K562 (cell line): ENCODE results near the gene KLK15. TPM values are rescaled to one million over a fixed set of nuclear protein-coding genes. Genes with fewer than 3 reads are reported as not detected.
A peak's percentile ranks its signal among the peaks of the same experiment; 100 is the strongest.

Experiments
- ATAC-seq: fragments of 200-7000 bp; cut with Tn5 transposase; 3 replicates; pipeline ENCODE4 v1.9.1; 2020; ENCODE audit warnings: moderate library complexity
- BruUV-seq: library from RNA; stranded (reverse); fragments of 400-500 nt; replicated peaks from 2 replicates; lab custom pipeline; 2021; lab: Mats Ljungman, UMichigan
- CTCF ChIA-PET: fragments of 300-600 bp; formaldehyde crosslinking; extraction: SDS; loops from one replicate; lab custom pipeline; 2021; ENCODE audit warnings: low intra/inter-chr PET ratio; lab: Yijun Ruan, JAX
- POLR2A ChIA-PET: fragments of 300-600, 350-650 bp; sonication (Branson Sonifier 250); formaldehyde crosslinking; extraction: SDS; loops from one replicate; lab custom pipeline; 2021; ENCODE audit warnings: antibody characterized with exemption, inconsistent platforms; lab: Yijun Ruan, JAX
- DNase-seq, 4 experiments: peaks; one replicate each; pipeline versions ENCODE4 v3.0.0 to v3.0.0-alpha.2; 2011 to 2018; ENCODE audit warnings: low spot score in 3 of 4, mixed read lengths in 3 of 4; ENCODE audit errors: extremely low read depth in 1 of 4
- FAIRE-seq: peaks from 2 replicates; lab custom pipeline; 2011; peaks lifted over from hg19 to GRCh38; lab: Jason Lieb, UNC
- H2AFZ ChIP-seq: 2 replicates; pipeline ENCODE4 v1.6.0; 2011; ENCODE audit warnings: low read depth, low read length, control low read depth, inconsistent platforms
- H3K27ac ChIP-seq: fragments of 200-600 bp; 3 replicates; pipeline ENCODE4 v1.8.0; 2011; ENCODE audit warnings: low read depth, mild to moderate bottlenecking, control low read depth, inconsistent platforms, low read length, moderate library complexity, mixed read lengths; ENCODE audit errors: extremely low read depth
- H3K27me3 ChIP-seq, 2 experiments: fragments of 300-600 bp in 1 of 2; 2 replicates in 1 of 2; 3 replicates in 1 of 2; pipeline versions ENCODE4 v1.6.0 to v1.8.0; 2011; ENCODE audit warnings: inconsistent platforms in 2 of 2, low read length in 2 of 2, mild to moderate bottlenecking in 1 of 2, mixed read lengths in 1 of 2, moderate library complexity in 1 of 2; ENCODE audit not compliant: control insufficient read depth in 2 of 2, insufficient read depth in 2 of 2
- H3K36me3 ChIP-seq: fragments of 300-600 bp; 3 replicates; pipeline ENCODE4 v1.8.0; 2011; ENCODE audit warnings: mild to moderate bottlenecking, low read length, inconsistent platforms; ENCODE audit not compliant: control insufficient read depth, insufficient read depth
- H3K4me1 ChIP-seq, 2 experiments: fragments of 200-600 bp in 1 of 2; replicated peaks in 1 of 2; 2 replicates in 1 of 2; 3 replicates in 1 of 2; pipeline versions ENCODE4 v1.5.1 to v1.8.0; 2011; ENCODE audit warnings: inconsistent platforms in 2 of 2, low read length in 2 of 2, mild to moderate bottlenecking in 1 of 2, mixed read lengths in 1 of 2, moderate library complexity in 1 of 2; ENCODE audit not compliant: control insufficient read depth in 2 of 2, insufficient read depth in 2 of 2
- H3K4me2 ChIP-seq: 2 replicates; pipeline ENCODE4 v1.6.1; 2011; ENCODE audit warnings: low read length, control low read depth, inconsistent platforms, mixed read lengths; ENCODE audit not compliant: insufficient read depth
- H3K4me3 ChIP-seq: fragments of 200-600 bp; sonication (generic), shearing (Covaris generic); 2 replicates; pipeline ENCODE4 v1.5.1; 2016; ENCODE audit warnings: control low read depth, inconsistent platforms
- H3K79me2 ChIP-seq: fragments of 200-600 bp; 3 replicates; pipeline ENCODE4 v1.8.0; 2011; ENCODE audit warnings: low read length, inconsistent platforms; ENCODE audit not compliant: control insufficient read depth, insufficient read depth
- H3K9ac ChIP-seq, 2 experiments: 2 replicates each; pipeline versions ENCODE4 v1.6.0 to v1.6.1; 2011; ENCODE audit warnings: low read depth in 2 of 2, low read length in 2 of 2, control low read depth in 1 of 2, inconsistent platforms in 1 of 2, mild to moderate bottlenecking in 1 of 2, mixed read lengths in 1 of 2; ENCODE audit not compliant: insufficient read depth in 1 of 2
- H3K9me1 ChIP-seq: one replicate; pipeline ENCODE4 v1.6.0; 2011; ENCODE audit warnings: inconsistent platforms, mild to moderate bottlenecking, low read length, moderate library complexity; ENCODE audit not compliant: control insufficient read depth, insufficient read depth
- H3K9me3 ChIP-seq: replicated peaks from 2 replicates; pipeline ENCODE4 v1.5.1; 2011; ENCODE audit warnings: low read depth, low read length, inconsistent platforms; ENCODE audit not compliant: control insufficient read depth, insufficient read depth
- H4K20me1 ChIP-seq: replicated peaks from 2 replicates; pipeline ENCODE4 v1.6.1; 2011; ENCODE audit warnings: low read length, inconsistent platforms, mixed read lengths; ENCODE audit not compliant: control insufficient read depth, insufficient read depth
- ADNP ChIP-seq: fragments of 200-800 bp; sonication (Bioruptor generic); IDR thresholded peaks from 2 replicates; pipeline ENCODE4 v1.6.1; 2016; ENCODE audit warnings: missing genetic modification characterization, missing compliant biosample characterization
- CBX3 ChIP-seq, 2 experiments: IDR thresholded peaks; 1 replicate in 1 of 2; 2 replicates in 1 of 2; pipeline ENCODE4 v1.6.1; 2012; ENCODE audit warnings: inconsistent platforms in 2 of 2, low read length in 2 of 2, borderline replicate concordance in 1 of 2, control low read depth in 1 of 2
- MTA2 ChIP-seq: fragments of 450-650 bp; IDR thresholded peaks from 2 replicates; pipeline ENCODE4 v1.6.1; 2016; ENCODE audit warnings: low read depth
- NFIC ChIP-seq: fragments of 450-650 bp; IDR thresholded peaks from 2 replicates; pipeline ENCODE4 v1.6.1; 2017; ENCODE audit warnings: mild to moderate bottlenecking, inconsistent platforms
- NFIX ChIP-seq: fragments of 250-450 bp; sonication (Bioruptor Pico); IDR thresholded peaks from 2 replicates; pipeline ENCODE4 v1.4.0; 2020; ENCODE audit warnings: low read depth, mild to moderate bottlenecking, moderate library complexity
- SAP30 ChIP-seq: fragments of 200-600 bp; sonication (generic); IDR thresholded peaks from 2 replicates; pipeline ENCODE4 v1.6.1; 2012; ENCODE audit warnings: borderline replicate concordance, low read depth, mild to moderate bottlenecking, moderate library complexity, low read length, control low read depth, inconsistent platforms; ENCODE audit not compliant: insufficient read depth, poor library complexity, severe bottlenecking
- TAF7 ChIP-seq: fragments of 450-650 bp; IDR thresholded peaks from 2 replicates; pipeline ENCODE4 v1.6.1; 2016; ENCODE audit warnings: missing genetic modification characterization, missing compliant biosample characterization
- TRIM28 ChIP-seq: fragments of 450-650 bp; IDR thresholded peaks from 2 replicates; pipeline ENCODE4 v1.6.1; 2017
- ZNF23 ChIP-seq: fragments of 250-450 bp; sonication (Bioruptor Pico); IDR thresholded peaks from 2 replicates; pipeline ENCODE4 v1.4.0; 2020; ENCODE audit warnings: mild to moderate bottlenecking
- ZNF280A ChIP-seq: fragments of 450-650 bp; IDR thresholded peaks from 2 replicates; pipeline ENCODE4 v1.6.1; 2018; ENCODE audit warnings: mild to moderate bottlenecking, low read depth; ENCODE audit not compliant: partially characterized antibody
- WGBS: fragments of 100-300 bp; shearing (Covaris generic); methylation state at CpG from one replicate; pipeline ENCODE4 v1.1.6; 2016; ENCODE audit warnings: low coverage, mixed read lengths; ENCODE audit not compliant: insufficient coverage; ENCODE audit errors: missing lambda C conversion rate; 5-methylcytosine and 5-hydroxymethylcytosine counted together
- in situ Hi-C: fragments of 300-500 bp; cut with MboI; formaldehyde crosslinking; loops from 4 replicates; pipeline ENCODE4 v1.15.0; 2018; ENCODE audit warnings: inconsistent platforms, mixed read lengths
- intact Hi-C: fragments of 100-400 bp; cut with micrococcal nuclease; formaldehyde crosslinking; loops from 2 replicates; pipeline ENCODE4 v1.14.2; 2022
- polyA plus RNA-seq, 8 experiments: library from polyadenylated mRNA; depleted of rRNA in 4 of 8; stranded (reverse) in 5 of 8; unstranded in 3 of 8; fragments of >200 nt; fragmentation: Nextera tagmentation in 2 of 8; fragmentation: Illumina TruSeq in 1 of 8; extraction: Ambion mirVana in 2 of 8; extraction: Trizol in 1 of 8; gene quantifications; 2 replicates each; pipeline versions ENCODE4 v1.2.1 to v1.2.3, GENCODE V29; 2011 to 2014; ENCODE audit warnings: inconsistent platforms in 1 of 8, missing spikeins in 1 of 8
- total RNA-seq, 7 experiments: library from RNA; depleted of rRNA in 6 of 7; stranded (reverse); fragments of >200 nt in 6 of 7; fragmentation: Illumina TruSeq in 2 of 7; extraction: Trizol in 2 of 7; gene quantifications; 2 replicates each; pipeline versions ENCODE4 v1.2.1 to v1.2.3, GENCODE V29; 2011 to 2021; ENCODE audit warnings: low replicate concordance in 1 of 7

The KLK15 gene
- total and polyA plus RNA-seq, 9 of the 15 experiments (the other 6 are each of a cell fraction or from before 2014, with no cell fraction given), result not detected

- CTCF ChIA-PET, result no interaction called here
- no peak for FAIRE-seq
Measured at GRCh38 chr19:50843701-50844221, 10.4 kb upstream of the KLK15 start.

GRCh38 chr19:50843205-50843604, 9.8 kb upstream of the KLK15 start:
- TF ChIP-seq ZNF280A (peak; percentile 65), NFIX (CRISPR knock-in tag) (no peak), TRIM28 (peak; percentile 85), CBX3 (IDR thresholded peaks at IDR 0.05; ENCODE audit: borderline replicate concordance in 1 of 2, low read length in 2 of 2) (0 out of 3 replicates have a peak, but pooled peaks of 1 of the 2 experiments have one; percentile 23)
- BruUV-seq, result no TSS peak
- Histone ChIP-seq H3K36me3 (no peaks in the 10 kb centered on the region), H3K4me2 (no peak overlapping the region), H4K20me1 (no peaks in the 10 kb centered on the region), H3K4me1 (no peaks in the 10 kb centered on the region; a peak in 1 of 5 replicates), H2AFZ (no peak overlapping the region), H3K27ac (no peak overlapping the region), H3K9ac (no peak overlapping the region), H3K9me3 (peaks cover 2% of the 10 kb centered on the region; the same call in 1 of the 2 replicates), H3K79me2 (no peaks in the 10 kb centered on the region), H3K4me3 (no peak overlapping the region), H3K9me1 (no peaks in the 10 kb centered on the region), H3K27me3 (peaks cover 2 to 27% of the 10 kb centered on the region in 2 experiments; a peak in 3 of 5 replicates)
- ATAC-seq, result no peak
- ChIA-PET POLR2A (interaction anchor here (0.6 to 1.0 kb wide), 2 partner anchors 9 to 179 kb away, joined by 3 read pairs; partner anchors contain the start of gene KLK15), CTCF (no interaction called here)
- no peak for DNase-seq
- in situ Hi-C loops (no loop called here), intact Hi-C loops (no loop called here)
- FAIRE-seq, result no peak
- 13% methylated on average over 2 of the region's 2 CpGs for WGBS

More at GRCh38 chr19:50843701-50844221, 10.4 kb upstream of the KLK15 start:
- H4K20me1 ChIP-seq, result no peaks in the 10 kb centered on the region
- H3K9me1 ChIP-seq, result no peaks in the 10 kb centered on the region
- no peak overlapping the region for H3K4me2 ChIP-seq
- no peaks in the 10 kb centered on the region for H3K4me1 ChIP-seq
- TF ChIP-seq ADNP (tag) (no peak), NFIC (peak; percentile 18; the same call in 1 of the 2 replicates), TAF7 (no peak), ZNF23 (CRISPR knock-in tag) (no peak), SAP30 (no peak), MTA2 (no peak)
- no TSS peak for BruUV-seq
- H3K27me3 ChIP-seq, result peaks cover 8 to 29% of the 10 kb centered on the region in 2 experiments; a peak in 3 of 5 replicates
- H3K9ac ChIP-seq, result no peak overlapping the region
- POLR2A ChIA-PET, result interaction anchor here (0.6 to 1.0 kb wide), 3 partner anchors 10 to 179 kb away, joined by 3 read pairs; partner anchors contain the start of gene KLK15
- intact Hi-C loops, result no loop called here
- H3K27ac ChIP-seq, result no peak overlapping the region
- peaks cover 2% of the 10 kb centered on the region; the same call in 1 of the 2 replicates for H3K9me3 ChIP-seq
- H2AFZ ChIP-seq, result no peak overlapping the region
- ATAC-seq (no peak), DNase-seq (no peak)
- 3% methylated on average over 7 of the region's 7 CpGs for WGBS
- in situ Hi-C loops, result no loop called here
- no peaks in the 10 kb centered on the region for H3K36me3 ChIP-seq
- no peak overlapping the region for H3K4me3 ChIP-seq
- no peaks in the 10 kb centered on the region for H3K79me2 ChIP-seq
